Kidney tubule cell (primary cell): ENCODE results near the gene PKIB.
"Not testable (repeated sequence)": the region's sequence is repeated elsewhere in the genome, so short reads cannot be mapped to it uniquely, and the experiment has no call there.

ENCODE experiments used
- DNase-seq: peaks from one replicate; pipeline ENCODE4 v3.0.0-alpha.2; 2018; ENCODE audit warnings: low spot score

PKIB gene

DNA sequence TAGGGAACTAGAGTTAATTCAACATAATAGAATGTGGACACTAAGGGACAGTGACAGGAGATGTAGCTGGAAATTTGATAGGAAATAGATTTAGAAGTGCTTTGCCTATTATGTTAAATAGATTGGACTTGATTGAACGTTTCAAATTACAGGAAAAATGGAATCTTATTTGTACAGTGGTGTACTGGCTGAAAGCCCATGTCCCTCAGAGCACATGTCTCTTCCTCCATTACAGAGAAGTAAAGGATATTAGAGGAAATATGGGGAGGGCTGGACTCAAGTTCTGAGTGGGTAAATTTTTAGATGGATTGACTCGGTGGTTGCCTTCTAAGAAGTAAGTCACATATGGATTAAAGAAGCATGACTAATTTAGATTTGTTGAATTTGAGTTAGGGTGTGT is 11.4 kb downstream of the PKIB start:
- no peak for DNase-seq

DNA sequence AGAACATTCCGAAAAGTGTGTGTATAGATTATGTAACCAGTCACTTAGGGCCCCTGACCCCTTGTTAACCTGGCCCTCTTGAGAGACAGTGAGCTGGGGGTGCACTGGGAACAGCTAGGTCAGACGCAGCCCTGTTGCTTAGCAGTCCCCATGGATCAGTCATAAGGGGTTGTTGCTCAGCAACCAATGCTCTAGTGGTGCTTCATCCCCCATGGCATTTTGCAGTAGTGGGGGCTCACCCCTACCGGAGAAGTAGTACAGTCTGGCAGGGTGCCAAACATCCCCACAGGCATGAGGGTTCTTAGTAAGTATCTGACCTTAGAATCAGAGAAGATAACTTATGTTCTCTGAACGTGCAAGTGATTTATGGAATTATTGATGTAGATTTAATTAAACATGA is 12.3 kb downstream of the PKIB start:
- peak; percentile 10 for DNase-seq

DNA sequence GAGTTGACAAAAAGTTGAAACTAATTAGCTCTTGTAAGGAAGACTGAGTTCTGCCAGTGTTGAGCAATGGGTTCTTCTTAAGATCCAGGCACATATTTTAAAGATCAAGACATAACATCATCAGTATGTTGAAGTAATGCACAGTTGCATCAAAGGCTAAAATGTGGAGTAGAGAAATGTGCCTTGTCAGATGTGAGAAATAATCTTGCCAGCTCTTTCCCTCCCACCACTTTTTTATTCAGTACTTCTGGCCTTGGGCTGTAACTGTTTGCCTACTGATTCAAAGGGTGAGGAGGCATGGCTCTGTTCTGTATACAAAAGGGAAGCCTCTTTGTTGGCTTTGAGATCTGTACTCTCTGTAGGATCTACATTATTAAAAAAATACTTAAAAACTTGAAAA is 13.1 kb downstream of the PKIB start:
- no peak for DNase-seq

DNA sequence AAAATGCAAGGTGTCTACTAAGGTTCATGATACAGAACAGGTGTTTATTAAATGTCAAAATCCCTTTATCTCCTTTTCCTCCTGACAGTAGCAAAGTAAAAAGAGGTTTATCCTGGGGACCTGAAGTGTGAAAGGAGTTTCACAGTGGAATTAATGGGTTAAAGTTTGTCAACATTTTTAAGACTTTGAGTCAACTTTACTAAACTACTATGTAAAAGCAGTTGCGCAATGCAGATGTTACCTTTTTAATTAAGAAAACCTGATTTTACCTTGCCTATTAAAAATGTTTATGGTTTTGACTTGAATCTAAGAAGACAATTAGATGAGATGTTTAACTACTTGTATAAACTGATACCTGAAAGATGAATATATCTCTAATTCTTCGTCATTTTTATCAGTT is 14.6 kb downstream of the PKIB start:
- no peak for DNase-seq

DNA sequence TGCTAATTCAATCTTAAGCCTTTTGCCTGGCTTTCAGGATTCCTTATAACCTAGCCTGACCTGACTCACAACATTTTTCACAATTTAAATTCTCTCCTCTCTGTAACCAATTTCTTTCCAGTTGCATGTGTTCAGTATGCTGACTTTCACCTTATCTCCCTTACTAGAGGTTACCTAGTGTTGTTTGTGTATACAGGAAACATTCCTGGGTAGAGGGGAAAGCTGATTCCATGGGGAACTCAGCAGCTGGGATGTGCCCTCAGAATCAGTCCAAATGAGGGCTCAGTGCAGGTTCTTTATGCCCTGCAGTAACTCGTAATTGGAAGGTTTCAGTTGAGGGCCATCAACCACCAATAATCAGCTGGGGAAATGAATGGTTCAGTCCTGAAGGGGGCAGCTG is 18.5 kb downstream of the PKIB start:
- DNase-seq: no peak

DNA sequence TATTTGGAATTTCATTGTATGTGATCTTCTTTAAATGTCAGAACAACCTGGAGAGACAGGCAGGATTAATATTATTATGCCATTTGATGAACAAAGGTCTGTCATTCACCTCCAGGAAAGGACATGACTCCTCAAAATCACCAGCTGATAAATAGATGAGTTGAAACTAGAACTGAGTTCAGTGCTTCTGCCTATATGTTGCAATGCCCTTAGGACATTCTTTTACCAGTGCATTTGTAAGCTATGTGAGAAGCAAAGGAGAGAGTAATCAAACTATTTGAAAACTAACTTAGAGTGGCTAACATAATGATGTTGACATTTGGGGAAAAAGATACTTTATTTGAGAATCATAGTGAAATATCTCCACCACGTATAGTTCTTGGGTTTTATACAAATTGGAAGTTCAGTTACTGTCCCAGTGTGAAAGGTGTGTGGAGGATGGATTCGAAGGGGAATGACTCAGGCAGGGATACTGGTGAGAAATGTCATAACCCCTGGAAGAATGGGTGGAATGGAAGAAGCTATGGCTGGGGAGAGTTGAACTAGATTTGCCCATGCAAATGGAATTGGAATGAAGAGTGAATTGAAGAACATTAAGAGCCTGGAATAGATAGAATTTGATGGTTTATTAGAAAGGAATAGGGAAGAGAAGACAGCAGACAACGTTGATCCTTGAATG is 21.5 kb downstream of the PKIB start:
- no peak for DNase-seq

DNA sequence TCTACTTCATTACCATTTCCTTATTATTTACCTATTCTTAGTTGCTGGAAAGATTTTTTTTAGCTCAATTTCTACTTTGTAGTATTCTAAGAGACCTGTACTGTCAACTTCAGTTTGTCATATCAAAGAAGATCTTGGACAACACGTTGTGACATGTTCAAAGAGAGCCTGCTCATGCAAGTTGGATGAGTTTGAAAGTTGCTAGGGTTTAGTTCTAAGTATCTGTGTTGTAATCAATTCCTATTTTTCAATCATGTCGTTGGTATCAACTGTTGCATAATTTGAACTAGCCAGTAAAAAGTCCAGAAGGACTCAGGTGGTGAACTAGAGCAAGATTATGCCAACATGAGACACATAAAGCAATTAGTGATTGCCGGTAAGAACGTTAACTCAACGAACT is 30.2 kb downstream of the PKIB start:
- DNase-seq: no peak

DNA sequence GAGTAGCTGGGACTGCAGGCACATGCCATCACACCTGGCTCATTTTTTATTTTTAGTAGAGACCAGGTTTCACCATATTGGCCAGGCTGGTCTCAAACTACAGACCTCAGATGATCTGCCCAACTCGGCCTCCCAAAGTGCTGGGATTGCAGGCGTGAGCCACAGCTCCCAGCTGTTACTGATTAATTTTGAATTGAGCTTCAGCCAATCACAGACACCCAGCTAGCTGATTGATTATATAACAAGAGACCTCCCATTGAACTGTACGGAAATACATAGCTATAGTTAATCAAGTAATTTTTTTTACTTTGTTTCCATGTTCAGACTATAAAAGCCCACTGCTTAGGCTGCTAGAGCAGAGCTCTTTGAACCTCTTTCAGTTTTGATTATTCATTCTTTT is 31.6 kb downstream of the PKIB start:
- DNase-seq: no peak

DNA sequence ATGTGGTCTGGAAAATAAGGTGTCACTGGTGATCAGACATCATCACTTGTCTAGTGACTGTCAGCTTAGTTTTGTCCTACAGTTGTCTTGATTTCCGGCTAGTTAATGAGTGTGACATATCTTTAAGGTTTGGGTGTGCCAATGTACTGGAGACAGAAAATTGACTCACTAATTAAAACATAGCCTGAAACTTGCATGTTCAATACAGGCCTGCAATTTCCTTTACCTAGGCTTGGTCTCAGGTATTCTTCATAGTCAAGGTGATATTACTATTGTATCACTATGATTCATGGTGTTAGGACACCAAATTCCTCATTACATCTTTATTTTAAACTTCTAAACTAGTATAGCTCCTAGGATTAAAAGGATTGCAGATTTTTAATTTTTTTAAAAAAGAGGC is 32.4 kb downstream of the PKIB start:
- DNase-seq: not testable (repeated sequence)

DNA sequence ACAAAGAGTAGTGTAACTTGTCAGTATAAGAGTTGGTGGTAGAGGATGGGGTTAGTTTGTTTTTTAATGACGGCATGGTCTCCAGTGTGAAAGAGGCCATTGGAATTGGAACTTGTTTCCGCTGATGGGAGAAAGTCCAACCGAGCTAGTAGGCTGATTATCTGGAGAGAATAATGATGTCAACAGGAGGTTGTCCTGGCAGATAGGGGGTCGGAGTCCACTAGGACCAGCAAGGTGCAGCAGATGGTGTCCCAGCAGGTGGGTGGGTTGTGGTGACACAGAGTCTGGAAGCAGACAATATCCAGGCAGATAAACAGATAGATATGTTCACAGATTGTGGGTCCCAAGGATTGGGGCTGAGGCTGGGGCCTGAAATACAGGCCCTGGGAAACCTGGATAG is 35.1 kb downstream of the PKIB start:
- no peak for DNase-seq

DNA sequence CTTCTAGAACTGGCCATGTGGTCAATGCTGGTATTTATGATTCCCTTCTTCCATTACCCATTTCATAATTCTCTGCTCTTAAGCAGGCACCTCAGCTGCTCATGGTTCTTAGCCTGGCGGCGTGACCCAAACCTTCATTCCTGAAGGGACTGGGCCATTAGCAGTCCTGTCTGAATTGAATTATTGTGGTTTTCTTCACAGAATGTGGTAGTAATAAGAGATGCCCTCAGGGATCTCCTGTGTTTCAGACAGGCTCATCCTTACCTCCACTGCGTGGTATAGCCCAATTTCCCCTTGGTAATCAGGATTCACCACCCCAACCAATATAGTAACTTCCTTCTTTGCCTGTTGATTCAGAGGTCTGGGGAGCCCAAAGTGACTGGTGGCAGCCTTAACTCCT is 37.6 kb downstream of the PKIB start:
- peak; percentile 17 for DNase-seq

DNA sequence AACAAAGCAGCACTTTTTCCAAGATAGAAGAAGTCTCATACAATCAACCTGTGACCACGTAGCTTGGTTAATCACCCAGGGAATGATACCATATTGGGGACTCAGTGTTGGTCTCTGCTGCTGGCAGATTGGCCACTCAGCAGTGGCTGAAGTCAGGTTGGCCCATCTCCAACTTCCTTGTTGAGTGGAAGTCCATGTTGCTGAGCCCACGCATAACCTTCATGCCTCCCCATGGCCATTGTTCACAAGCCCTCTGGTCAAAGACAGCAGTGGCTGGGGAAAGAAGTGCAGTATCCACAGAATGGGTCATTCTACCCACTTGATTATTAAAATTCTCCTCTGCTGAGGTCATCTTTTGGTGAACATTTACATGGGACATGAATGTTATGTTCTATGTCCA is 38.5 kb downstream of the PKIB start:
- DNase-seq: peak; percentile 73

DNA sequence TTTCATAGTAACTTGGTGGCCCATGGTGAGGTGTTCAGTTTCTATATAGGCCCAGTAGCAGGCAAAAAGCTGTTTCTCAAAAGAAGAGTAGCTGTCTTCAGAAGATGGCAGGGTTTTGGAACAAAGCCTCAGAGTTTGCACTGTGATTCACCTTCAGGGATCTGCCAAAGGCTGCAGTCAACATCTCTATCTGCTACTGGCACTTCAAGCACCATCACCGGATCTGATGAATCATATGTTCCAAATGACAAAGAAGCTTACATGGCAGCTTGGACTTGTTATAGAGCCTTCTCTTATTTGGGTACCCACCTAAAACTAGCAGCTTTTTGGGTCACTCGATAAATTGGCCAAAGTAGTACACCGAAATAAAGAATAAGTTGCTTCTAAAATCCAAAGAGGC is 39.5 kb downstream of the PKIB start:
- DNase-seq: peak; percentile 32

DNA sequence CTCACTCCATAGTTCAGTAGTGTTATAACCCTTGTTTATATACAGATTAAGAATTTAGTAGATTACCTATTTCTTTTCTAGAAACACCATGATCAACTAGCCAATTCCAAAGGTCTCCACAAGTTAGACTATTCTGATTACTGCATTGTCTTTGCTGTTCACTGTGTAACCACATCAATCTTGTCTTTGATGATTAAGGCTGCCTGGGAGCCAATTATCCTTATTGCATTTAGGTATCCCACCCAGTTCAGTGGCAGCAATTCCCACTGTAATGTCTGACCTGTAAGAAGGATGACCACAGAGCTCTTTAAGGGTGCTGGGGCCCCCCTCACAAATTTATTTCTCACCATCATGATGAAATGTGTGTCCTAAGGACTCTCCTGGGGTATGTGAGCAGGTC is 40.2 kb downstream of the PKIB start:
- no peak for DNase-seq

DNA sequence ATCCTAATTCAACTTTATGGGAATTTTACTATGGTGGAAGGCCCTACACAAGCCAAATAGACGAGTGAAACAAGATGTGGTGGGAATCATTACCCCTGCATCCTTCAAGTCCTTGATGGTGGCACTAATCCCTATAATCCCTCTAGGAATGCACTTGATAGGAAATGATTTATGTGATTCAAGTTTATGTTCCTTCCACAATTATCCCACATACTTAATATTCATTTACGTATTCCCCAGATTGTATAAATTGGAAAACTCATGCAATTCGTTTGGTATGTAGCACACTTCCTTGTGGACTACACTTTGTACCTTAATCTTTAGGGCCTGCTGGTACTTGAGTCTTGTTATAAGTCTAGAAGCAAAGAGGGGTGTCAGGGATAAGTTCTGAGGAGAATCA is 40.8 kb downstream of the PKIB start:
- no peak for DNase-seq

DNA sequence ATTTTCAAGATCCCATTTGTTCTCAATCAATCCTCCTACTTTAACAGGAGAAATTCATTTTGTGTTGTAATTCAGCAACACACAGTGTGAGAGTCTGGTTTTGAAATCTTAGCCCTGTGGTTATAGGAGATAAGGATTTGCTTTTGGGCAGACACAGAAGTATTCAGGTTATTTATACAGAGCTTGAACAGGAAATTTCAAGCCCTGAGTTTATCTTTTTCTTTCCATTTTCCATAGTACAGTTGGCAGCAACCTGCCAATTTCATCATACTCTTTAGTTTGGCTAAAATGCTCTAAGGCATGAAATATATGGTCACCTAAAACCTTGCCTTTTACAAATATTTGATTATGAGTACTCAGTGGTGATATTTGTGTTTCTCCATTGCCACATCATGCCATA is 41.4 kb downstream of the PKIB start:
- DNase-seq: no peak

DNA sequence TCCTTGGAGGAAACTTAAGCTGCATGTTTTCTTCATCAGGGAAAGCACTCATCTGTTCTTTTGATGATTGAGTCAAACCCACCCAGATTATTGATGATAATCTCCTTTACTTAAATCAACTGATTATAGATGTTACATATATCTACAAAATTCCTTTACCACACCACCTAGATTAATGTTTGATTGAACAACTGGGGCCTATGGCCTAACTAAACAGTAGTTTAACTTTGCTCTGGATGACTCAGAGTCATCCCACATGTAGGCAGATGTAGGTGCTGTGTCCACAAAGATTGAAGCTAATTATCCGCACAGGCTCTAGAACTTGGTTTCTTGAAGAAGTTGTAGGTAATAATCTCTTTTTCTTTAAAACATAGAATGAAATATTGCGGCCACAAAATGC is 42.2 kb downstream of the PKIB start:
- DNase-seq: peak; percentile 74

DNA sequence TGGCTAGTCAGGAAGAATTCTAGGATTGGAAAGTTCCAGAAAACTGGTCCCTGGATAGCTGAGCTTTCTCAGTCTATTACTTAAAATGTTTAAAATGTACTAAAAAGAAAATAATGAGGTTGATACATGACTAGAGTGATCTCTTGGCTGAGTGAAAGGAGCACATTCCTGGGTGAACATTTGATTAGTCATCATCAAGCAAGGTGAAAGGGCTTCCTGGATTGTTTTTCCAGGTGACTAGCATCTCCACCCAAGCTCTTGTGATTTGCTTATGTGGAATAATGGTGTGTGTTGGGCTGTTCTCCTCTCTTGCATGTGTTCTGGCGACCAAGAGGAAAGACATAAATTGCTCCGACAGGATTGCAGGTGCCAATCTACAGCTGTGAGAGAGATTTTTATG is 42.9 kb downstream of the PKIB start:
- DNase-seq: peak; percentile 93

DNA sequence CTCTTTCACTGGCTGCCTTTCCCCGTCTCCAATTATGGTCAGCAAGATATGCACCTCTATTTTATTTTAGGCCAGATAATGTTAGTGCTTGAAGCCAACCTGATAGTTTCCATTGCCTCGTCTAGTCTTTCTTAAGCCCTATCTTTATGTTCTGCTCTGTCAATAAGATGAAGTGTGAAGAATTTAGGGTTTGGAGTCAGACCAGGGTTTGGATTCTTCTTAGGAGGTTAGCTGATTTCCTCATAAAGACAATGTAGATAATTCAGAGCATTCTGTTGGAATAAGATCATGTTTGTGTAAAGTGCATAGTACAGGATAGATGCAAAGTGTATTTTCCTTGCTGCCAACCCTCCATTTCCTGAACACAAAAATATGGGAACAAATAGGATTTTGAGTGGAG is 43.8 kb downstream of the PKIB start:
- DNase-seq: no peak

DNA sequence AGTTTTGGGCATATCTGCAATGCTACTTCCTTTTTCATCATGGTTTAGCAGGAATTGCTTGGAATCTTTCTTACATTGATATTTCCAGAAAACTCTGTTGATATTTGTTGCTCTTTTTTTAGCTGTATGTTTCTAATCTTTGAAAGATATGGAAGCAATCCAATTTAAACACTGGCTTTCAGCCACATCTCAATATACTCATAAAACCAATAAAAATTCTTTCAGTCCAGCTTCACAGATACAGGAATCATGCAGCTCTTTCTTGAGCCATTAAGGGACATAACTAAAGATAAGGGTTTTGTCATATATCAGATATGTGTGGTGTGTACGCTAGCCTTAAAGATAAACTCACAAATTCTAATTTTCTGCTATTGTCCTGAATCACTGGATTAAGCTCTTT is 47.4 kb downstream of the PKIB start:
- no peak for DNase-seq

DNA sequence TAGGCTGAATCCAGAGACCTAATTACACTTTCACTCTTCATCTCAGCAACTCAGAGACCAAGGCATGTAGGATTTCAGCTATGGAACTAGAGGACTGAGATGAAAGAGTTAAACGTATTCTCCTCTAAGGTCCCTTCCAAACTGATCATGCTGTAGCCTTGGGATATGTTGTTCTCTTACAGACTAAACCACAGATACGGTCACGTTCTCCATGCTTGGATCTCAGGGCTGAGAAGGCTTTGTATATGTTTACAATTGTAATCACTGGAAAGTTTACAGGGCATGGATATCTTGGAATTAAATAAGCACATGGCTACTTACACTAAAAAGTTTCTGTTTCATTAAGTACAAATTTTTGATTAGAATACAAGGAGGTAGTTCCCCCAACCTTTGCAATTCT is 50.1 kb downstream of the PKIB start:
- DNase-seq: no peak

DNA sequence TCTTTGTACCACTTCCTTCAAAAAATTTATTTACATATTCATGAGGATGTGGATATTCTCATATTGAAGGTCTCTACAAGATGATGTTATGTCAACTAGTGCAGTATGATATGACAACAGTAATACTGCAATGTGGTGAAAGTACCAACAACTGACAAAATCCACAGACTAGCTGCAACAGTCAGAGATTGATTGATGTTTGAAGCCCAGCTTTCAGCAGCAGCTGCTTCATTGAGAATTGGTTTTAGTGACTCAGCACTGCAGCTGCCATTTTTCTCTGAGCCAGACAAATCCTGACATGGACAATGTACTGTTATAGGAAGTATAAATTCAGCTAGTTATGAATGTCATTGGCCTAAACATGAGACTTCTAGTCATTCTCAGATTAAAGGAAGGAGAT is 53.8 kb downstream of the PKIB start:
- no peak for DNase-seq

DNA sequence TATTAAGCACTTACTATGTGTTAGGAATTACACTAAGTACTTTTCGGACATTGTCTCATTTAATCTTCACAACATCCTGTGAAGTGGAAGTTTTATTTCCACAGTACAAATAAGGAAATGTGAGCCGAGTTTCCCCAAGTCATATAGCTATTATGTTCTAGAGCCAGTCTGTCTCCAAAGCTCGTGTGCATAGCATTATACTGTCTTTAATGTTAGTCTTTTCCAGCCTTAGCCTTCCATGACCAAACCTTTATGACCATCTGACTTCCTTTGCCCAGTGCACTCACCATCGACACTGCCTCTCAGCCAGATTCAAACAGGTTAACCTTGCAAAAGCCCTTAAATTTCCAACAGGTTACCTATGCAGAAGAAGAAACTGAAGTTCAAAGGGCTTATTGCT is 55.7 kb downstream of the PKIB start:
- DNase-seq: no peak

DNA sequence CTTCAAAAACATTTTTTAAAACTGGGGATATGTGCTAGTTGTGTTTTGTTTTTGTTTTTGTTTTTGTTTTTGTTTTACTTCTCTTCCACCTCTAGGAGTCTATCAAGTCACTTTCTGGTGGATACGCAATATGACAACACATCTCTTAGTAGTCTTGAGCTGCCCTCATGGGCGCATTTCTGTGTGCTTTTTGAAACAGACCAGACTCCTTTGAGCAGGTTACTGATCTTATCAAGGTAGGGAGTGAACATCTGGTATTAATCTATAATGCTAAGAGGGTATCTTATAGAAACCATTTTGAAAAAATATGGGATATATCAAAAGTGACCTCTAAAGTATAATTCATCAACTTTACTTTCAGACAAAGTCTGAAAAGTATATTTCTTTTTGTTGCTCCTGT is 56.2 kb downstream of the PKIB start:
- DNase-seq: no peak

DNA sequence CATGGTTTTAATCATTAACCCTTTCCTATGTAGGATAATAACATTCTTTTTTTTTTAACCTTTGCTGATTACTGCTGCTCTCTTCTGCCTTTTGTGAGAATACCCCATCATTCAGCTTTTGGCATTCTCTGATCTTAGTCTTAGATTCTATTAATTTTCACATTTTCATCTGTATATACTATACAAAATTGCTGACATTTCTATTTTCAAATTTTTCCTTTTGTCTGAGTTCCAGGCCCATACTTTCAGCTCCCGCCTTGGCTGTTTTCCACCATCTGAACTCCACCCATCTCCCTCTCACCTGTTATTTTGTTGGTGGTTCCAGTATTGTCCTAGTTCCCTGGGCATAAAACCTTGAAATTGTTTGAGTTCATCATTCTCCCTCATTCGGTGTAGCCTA is 59.2 kb downstream of the PKIB start:
- DNase-seq: no peak
